ENCODE data around the gene CFAP74. TPM values are rescaled to one million over a fixed set of nuclear protein-coding genes. Genes with fewer than 3 reads are reported as not detected.
A peak's percentile ranks its signal among the peaks of the same experiment; 100 is the strongest.

The CFAP74 gene
- total RNA-seq, 4 donors from 2014 or later = 0.35 to 1.1 (median 0.83) TPM; not detected in 1

GRCh38 chr1:1917995-1918900 lies 85.3 kb downstream of the CFAP74 start:
- no peak for DNase-seq
- Histone ChIP-seq H3K36me3 (no peaks in the 10 kb centered on the region), H3K27ac (peak overlapping the region; percentile 47 to 68 (median 61)), H3K4me3 (peak overlapping the region; percentile 50 to 58 (median 54)), H3K9me3 (no peaks in the 10 kb centered on the region), H3K4me1 (peaks cover 8 to 24% (median 12%) of the 10 kb centered on the region in 4 donors), H3K27me3 (no peaks in the 10 kb centered on the region)
- no peak for TF ChIP-seq CTCF (IDR thresholded peaks at IDR 0.05)
- TF ChIP-seq POLR2A (IDR thresholded peaks at IDR 0.05) = no peak

GRCh38 chr1:1917304-1917976 lies 86.1 kb downstream of the CFAP74 start:
- H3K36me3 ChIP-seq = no peaks in the 10 kb centered on the region
- TF ChIP-seq POLR2A (IDR thresholded peaks at IDR 0.05) = no peak
- TF ChIP-seq CTCF (IDR thresholded peaks at IDR 0.05) = no peak
- H3K27ac ChIP-seq = no peak overlapping the region
- no peaks in the 10 kb centered on the region for H3K27me3 ChIP-seq
- no peak overlapping the region for H3K4me3 ChIP-seq
- peaks cover 7 to 16% (median 11%) of the 10 kb centered on the region in 4 donors for H3K4me1 ChIP-seq
- no peaks in the 10 kb centered on the region for H3K9me3 ChIP-seq
- no peak for DNase-seq

- no peaks in the 10 kb centered on the region for H3K27me3 ChIP-seq
- peaks cover 7 to 15% (median 11%) of the 10 kb centered on the region in 4 donors for H3K4me1 ChIP-seq
- no peak overlapping the region for H3K27ac ChIP-seq
- H3K36me3 ChIP-seq = no peaks in the 10 kb centered on the region
- TF ChIP-seq CTCF (IDR thresholded peaks at IDR 0.05) (no peak), POLR2A (IDR thresholded peaks at IDR 0.05) (no peak)
- DNase-seq = no peak
- H3K9me3 ChIP-seq = no peaks in the 10 kb centered on the region
- H3K4me3 ChIP-seq = no peak overlapping the region
These were observed 86.7 kb downstream of the CFAP74 start for GRCh38 chr1:1916851-1917251.

- Histone ChIP-seq H3K36me3 (no peaks in the 10 kb centered on the region), H3K27ac (no peak overlapping the region), H3K4me3 (no peak overlapping the region), H3K27me3 (no peaks in the 10 kb centered on the region), H3K9me3 (no peaks in the 10 kb centered on the region), H3K4me1 (peaks cover 7 to 15% (median 11%) of the 10 kb centered on the region in 4 donors)
- no peak for DNase-seq
- TF ChIP-seq CTCF (IDR thresholded peaks at IDR 0.05) (no peak), POLR2A (IDR thresholded peaks at IDR 0.05) (no peak)
These were observed 87.4 kb downstream of the CFAP74 start for GRCh38 chr1:1915911-1916840.

All from Peyer's patch (tissue), 4 donors.